ENCODE measurements around the gene LARGE1. TPM values are rescaled to one million over a fixed set of nuclear protein-coding genes. Genes with fewer than 3 reads are reported as not detected.
A peak's percentile ranks its signal among the peaks of the same experiment; 100 is the strongest.

The LARGE1 gene
- total and polyA plus RNA-seq, 2 of the 4 experiments (the other 2 are of a cell fraction): 6.2 to 12.4 TPM

DNA sequence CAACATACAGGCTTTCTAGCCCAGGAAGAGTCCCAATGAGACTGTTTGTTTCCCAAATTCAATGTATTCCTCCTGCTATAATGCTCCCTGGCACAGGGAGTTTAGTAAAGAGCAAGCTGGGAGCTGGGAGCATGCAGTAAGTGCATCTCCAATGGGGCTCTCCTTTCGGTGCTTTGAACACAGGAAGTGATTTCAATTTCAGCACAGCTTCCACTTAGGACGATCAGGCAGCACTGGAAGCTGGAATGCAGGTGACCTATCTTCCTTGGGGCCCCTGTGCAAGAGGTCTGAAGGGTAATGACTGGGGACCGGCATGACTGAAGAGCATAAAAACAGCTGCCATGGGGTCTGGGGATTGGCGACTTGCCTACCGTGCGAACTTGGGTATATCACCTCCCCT, 76.0 kb downstream of the LARGE1 start:
- no peak overlapping the region for H3K14ac ChIP-seq (replicated peaks; ENCODE audit: low read depth, low read length)
- H2AK5ac ChIP-seq (ENCODE audit: low read depth, low read length): no peak overlapping the region
- no peak overlapping the region for H2BK15ac ChIP-seq (ENCODE audit: low read depth, low read length)
- no TSS peak for BruUV-seq (replicated peaks)
- TF ChIP-seq, protein P1, sequence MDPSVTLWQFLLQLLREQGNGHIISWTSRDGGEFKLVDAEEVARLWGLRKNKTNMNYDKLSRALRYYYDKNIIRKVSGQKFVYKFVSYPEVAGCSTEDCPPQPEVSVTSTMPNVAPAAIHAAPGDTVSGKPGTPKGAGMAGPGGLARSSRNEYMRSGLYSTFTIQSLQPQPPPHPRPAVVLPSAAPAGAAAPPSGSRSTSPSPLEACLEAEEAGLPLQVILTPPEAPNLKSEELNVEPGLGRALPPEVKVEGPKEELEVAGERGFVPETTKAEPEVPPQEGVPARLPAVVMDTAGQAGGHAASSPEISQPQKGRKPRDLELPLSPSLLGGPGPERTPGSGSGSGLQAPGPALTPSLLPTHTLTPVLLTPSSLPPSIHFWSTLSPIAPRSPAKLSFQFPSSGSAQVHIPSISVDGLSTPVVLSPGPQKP (IDR thresholded peaks at IDR 0.05; ENCODE audit: borderline replicate concordance, low read depth, low read length): no peak
- TF ChIP-seq RCOR1 (IDR thresholded peaks at IDR 0.05; ENCODE audit: insufficient replicate concordance, low read length) (no peak), NFE2L2 (IDR thresholded peaks at IDR 0.05; ENCODE audit: low read depth, low read length) (no peak), MXI1 (IDR thresholded peaks at IDR 0.05; ENCODE audit: borderline replicate concordance, low read depth, low read length) (no peak), SMC3 (IDR thresholded peaks at IDR 0.05; ENCODE audit: low read depth, low read length) (no peak), BHLHE40 (IDR thresholded peaks at IDR 0.05; ENCODE audit: low read depth, low read length) (no peak), CEBPB (IDR thresholded peaks at IDR 0.05; ENCODE audit: low read depth, low read length) (no peak), RAD21 (IDR thresholded peaks at IDR 0.05; ENCODE audit: low read length) (no peak), POLR2A (IDR thresholded peaks at IDR 0.05; ENCODE audit: low read depth, low read length) (no peak), FOS (IDR thresholded peaks at IDR 0.05; ENCODE audit: low read depth, low read length) (no peak), MAZ (IDR thresholded peaks at IDR 0.05; ENCODE audit: borderline replicate concordance, low read depth, low read length) (no peak)
- TF ChIP-seq, protein P2, sequence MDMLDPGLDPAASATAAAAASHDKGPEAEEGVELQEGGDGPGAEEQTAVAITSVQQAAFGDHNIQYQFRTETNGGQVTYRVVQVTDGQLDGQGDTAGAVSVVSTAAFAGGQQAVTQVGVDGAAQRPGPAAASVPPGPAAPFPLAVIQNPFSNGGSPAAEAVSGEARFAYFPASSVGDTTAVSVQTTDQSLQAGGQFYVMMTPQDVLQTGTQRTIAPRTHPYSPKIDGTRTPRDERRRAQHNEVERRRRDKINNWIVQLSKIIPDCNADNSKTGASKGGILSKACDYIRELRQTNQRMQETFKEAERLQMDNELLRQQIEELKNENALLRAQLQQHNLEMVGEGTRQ (IDR thresholded peaks at IDR 0.05; ENCODE audit: low read depth, low read length): no peak
- TF ChIP-seq, protein P3, sequence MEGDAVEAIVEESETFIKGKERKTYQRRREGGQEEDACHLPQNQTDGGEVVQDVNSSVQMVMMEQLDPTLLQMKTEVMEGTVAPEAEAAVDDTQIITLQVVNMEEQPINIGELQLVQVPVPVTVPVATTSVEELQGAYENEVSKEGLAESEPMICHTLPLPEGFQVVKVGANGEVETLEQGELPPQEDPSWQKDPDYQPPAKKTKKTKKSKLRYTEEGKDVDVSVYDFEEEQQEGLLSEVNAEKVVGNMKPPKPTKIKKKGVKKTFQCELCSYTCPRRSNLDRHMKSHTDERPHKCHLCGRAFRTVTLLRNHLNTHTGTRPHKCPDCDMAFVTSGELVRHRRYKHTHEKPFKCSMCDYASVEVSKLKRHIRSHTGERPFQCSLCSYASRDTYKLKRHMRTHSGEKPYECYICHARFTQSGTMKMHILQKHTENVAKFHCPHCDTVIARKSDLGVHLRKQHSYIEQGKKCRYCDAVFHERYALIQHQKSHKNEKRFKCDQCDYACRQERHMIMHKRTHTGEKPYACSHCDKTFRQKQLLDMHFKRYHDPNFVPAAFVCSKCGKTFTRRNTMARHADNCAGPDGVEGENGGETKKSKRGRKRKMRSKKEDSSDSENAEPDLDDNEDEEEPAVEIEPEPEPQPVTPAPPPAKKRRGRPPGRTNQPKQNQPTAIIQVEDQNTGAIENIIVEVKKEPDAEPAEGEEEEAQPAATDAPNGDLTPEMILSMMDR (conservative IDR thresholded peaks at IDR 0.05; ENCODE audit: low read depth, low read length): no peak
- no peak overlapping the region for H2BK5ac ChIP-seq (ENCODE audit: low read depth, low read length, poor library complexity, severe bottlenecking)
- H3K27ac ChIP-seq (ENCODE audit: insufficient read depth, low read length): no peak overlapping the region
- peaks cover 6 to 39% of the 10 kb centered on the region in 2 experiments for H3K79me1 ChIP-seq (ENCODE audit: low read depth in 1 of 2, low read length in 2 of 2)
- no peak overlapping the region; the same call in 1 of the 2 replicates for H4K5ac ChIP-seq (ENCODE audit: low read depth, low read length)
- no peaks in the 10 kb centered on the region for H3K9me3 ChIP-seq (ENCODE audit: control insufficient read depth, insufficient read depth, low read length)
- in situ Hi-C loops (cut with MboI; ENCODE audit: low sequenced_read_pairs): no loop called here
- 29% methylated on average over 2 of the region's 6 CpGs; no CpG with 5 or more reads in 1 of the 2 experiments for WGBS, 2 experiments (ENCODE audit: extremely low coverage in 2 of 2, insufficient read length in 1 of 2)
- H2AFZ ChIP-seq (replicated peaks; ENCODE audit: low read length, poor library complexity): peak overlapping the region; percentile 78
- no peak for DNase-seq
- no peak overlapping the region for H3K4me3 ChIP-seq (ENCODE audit: insufficient read depth, low read depth, low read length)
- no peak overlapping the region for H4K91ac ChIP-seq (ENCODE audit: insufficient read depth, low read depth, low read length)
- H3K4me1 ChIP-seq (ENCODE audit: control insufficient read depth, insufficient read depth, low read length): peaks cover 9% of the 10 kb centered on the region
- peaks cover 10% of the 10 kb centered on the region for H3K9me1 ChIP-seq (ENCODE audit: insufficient read depth, low read length)
- H4K8ac ChIP-seq (ENCODE audit: low read depth in 2 of 2, low read length in 2 of 2): peak overlapping the region in 1 of 2 experiments; percentile 36; a peak in 1 of 4 replicates
- H3K27me3 ChIP-seq (ENCODE audit: control insufficient read depth, insufficient read depth, low read length): no peaks in the 10 kb centered on the region
- peak; percentile 49; the same call in 1 of the 2 replicates for ATAC-seq (ENCODE audit: low read depth)
- no peak overlapping the region for H3K18ac ChIP-seq (ENCODE audit: low read depth, low read length)
- H3K4me2 ChIP-seq (ENCODE audit: low read depth, low read length): peak overlapping the region; percentile 47
- H3K9ac ChIP-seq (ENCODE audit: low read depth, low read length): no peak overlapping the region
- H3K4ac ChIP-seq (ENCODE audit: low read depth, low read length): no peak overlapping the region
- H2AK9ac ChIP-seq (replicated peaks; ENCODE audit: low read depth, low read length, poor library complexity): no peak overlapping the region
- ChIA-PET POLR2A (ENCODE audit: unreplicated experiment) (no interaction called here), CTCF (interaction anchor here (0.8 kb wide), 1 partner anchor 21 kb away, joined by 4 read pairs; no protein-coding TSS in a partner anchor)
- H3K23ac ChIP-seq (ENCODE audit: low read depth, low read length): 0 out of 2 replicates have a peak overlapping the region, but pooled peaks have one; percentile 38
- H2BK120ac ChIP-seq (ENCODE audit: low read depth, low read length): no peak overlapping the region; the same call in 1 of the 2 replicates
- intact Hi-C loops (cut with micrococcal nuclease): no loop called here
- peaks cover 4% of the 10 kb centered on the region; the same call in 1 of the 2 replicates for H4K20me1 ChIP-seq (ENCODE audit: insufficient read depth, low read length)
- no peak overlapping the region for H3K56ac ChIP-seq (ENCODE audit: extremely low read depth, insufficient read depth, low read length)
- dilution Hi-C loops (cut with HindIII; ENCODE audit: low sequenced_read_pairs, unreplicated experiment): no loop called here
- H3K36me3 ChIP-seq (ENCODE audit: control insufficient read depth, insufficient read depth, low read length): no peaks in the 10 kb centered on the region
- H2BK20ac ChIP-seq (ENCODE audit: low read depth, low read length): no peak overlapping the region

Measured in IMR-90 (cell line).